Tibial artery (tissue), 4 donors: Measurements from ENCODE around the gene AMOTL1.
A peak's percentile ranks its signal among the peaks of the same experiment; 100 is the strongest.

Experiments used
- DNase-seq, 2 donors: peaks; one replicate each; pipeline ENCODE4 v3.0.0-alpha.2; 2019
- H3K27ac ChIP-seq, 2 donors: fragments of 200-600 bp; sonication (generic) in 1 of 2; 1 replicate in 1 of 2; 2 replicates in 1 of 2; pipeline ENCODE4 v1.5.1; 2018 to 2019; ENCODE audit warnings: mild to moderate bottlenecking in 1 of 2
- H3K27me3 ChIP-seq, 2 donors: fragments of 200-600 bp; sonication (generic) in 1 of 2; one replicate each; pipeline versions ENCODE4 v1.5.1 to v1.6.0; 2016 to 2019
- H3K36me3 ChIP-seq, 3 donors: fragments of 200-600 bp; sonication (generic) in 2 of 3; one replicate each; pipeline ENCODE4 v1.5.1; 2016 to 2019; ENCODE audit warnings: mild to moderate bottlenecking in 2 of 3
- H3K4me1 ChIP-seq, 4 donors: fragments of 200-600 bp; sonication (generic) in 2 of 4; 1 replicate in 3 of 4; 2 replicates in 1 of 4; pipeline ENCODE4 v1.5.1; 2016 to 2019
- H3K4me3 ChIP-seq, 2 donors: fragments of 200-600 bp; sonication (generic) in 1 of 2; 1 replicate in 1 of 2; 2 replicates in 1 of 2; pipeline ENCODE4 v1.5.1; 2018 to 2019; ENCODE audit warnings: mild to moderate bottlenecking in 2 of 2
- H3K9me3 ChIP-seq, 3 donors: fragments of 200-600 bp; sonication (generic) in 1 of 3; one replicate each; pipeline ENCODE4 v1.5.1; 2016 to 2019
- CTCF ChIP-seq, 2 experiments: fragments of 200-600 bp in 1 of 2; fragments of 450-650 bp in 1 of 2; IDR thresholded peaks; one replicate each; pipeline ENCODE4 v1.5.1; 2017 to 2019; ENCODE audit warnings: antibody characterized with exemption in 2 of 2, mild to moderate bottlenecking in 1 of 2, moderate library complexity in 1 of 2
- intact Hi-C: fragments of 100-400 bp; cut with DNase I; formaldehyde crosslinking; loops from one replicate; pipeline ENCODE4 v1.15.0; 2023; ENCODE audit warnings: low total_unique reads

Gene AMOTL1

GRCh38 chr11:94746721-94747120, 21.4 kb upstream of the AMOTL1 start:
- H3K27me3 ChIP-seq, result no peaks in the 10 kb centered on the region
- no peak for DNase-seq
- peaks cover 0 to 26% (median 8%) of the 10 kb centered on the region in 4 donors for H3K4me1 ChIP-seq
- no peaks in the 10 kb centered on the region for H3K36me3 ChIP-seq
- TF ChIP-seq CTCF (IDR thresholded peaks at IDR 0.05), result no peak
- intact Hi-C loops, result no loop called here
- H3K9me3 ChIP-seq, result no peaks in the 10 kb centered on the region
- no peak overlapping the region for H3K4me3 ChIP-seq
- peak overlapping the region in 1 of 2 donors; percentile 17 for H3K27ac ChIP-seq

- intact Hi-C loops, result no loop called here
- Histone ChIP-seq H3K4me3 (no peak overlapping the region), H3K4me1 (peaks cover 0 to 27% (median 6%) of the 10 kb centered on the region in 4 donors), H3K27me3 (no peaks in the 10 kb centered on the region), H3K9me3 (no peaks in the 10 kb centered on the region), H3K36me3 (no peaks in the 10 kb centered on the region), H3K27ac (peak overlapping the region in 1 of 2 donors; percentile 17)
- TF ChIP-seq CTCF (IDR thresholded peaks at IDR 0.05), result no peak
- no peak for DNase-seq
Observed at GRCh38 chr11:94747146-94747545, 21.0 kb upstream of the AMOTL1 start.

- no peak for DNase-seq
- Histone ChIP-seq H3K4me3 (no peak overlapping the region), H3K27me3 (no peaks in the 10 kb centered on the region), H3K36me3 (no peaks in the 10 kb centered on the region), H3K9me3 (no peaks in the 10 kb centered on the region), H3K4me1 (peaks cover 0 to 32% (median 7%) of the 10 kb centered on the region in 4 donors), H3K27ac (no peak overlapping the region)
- no peak for TF ChIP-seq CTCF (IDR thresholded peaks at IDR 0.05)
- intact Hi-C loops, result no loop called here
Observed at GRCh38 chr11:94747601-94748041, 20.5 kb upstream of the AMOTL1 start.

- Histone ChIP-seq H3K4me3 (no peak overlapping the region), H3K9me3 (no peaks in the 10 kb centered on the region), H3K4me1 (peaks cover 0 to 33% (median 7%) of the 10 kb centered on the region in 4 donors), H3K27me3 (no peaks in the 10 kb centered on the region), H3K27ac (no peak overlapping the region), H3K36me3 (no peaks in the 10 kb centered on the region)
- intact Hi-C loops, result no loop called here
- TF ChIP-seq CTCF (IDR thresholded peaks at IDR 0.05), result no peak
- DNase-seq, result no peak
Observed at GRCh38 chr11:94749369-94749768, 18.8 kb upstream of the AMOTL1 start.

- Histone ChIP-seq H3K4me3 (no peak overlapping the region), H3K27me3 (no peaks in the 10 kb centered on the region), H3K4me1 (peaks cover 0 to 33% (median 7%) of the 10 kb centered on the region in 4 donors), H3K27ac (peak overlapping the region in 1 of 2 donors; percentile 12), H3K9me3 (no peaks in the 10 kb centered on the region), H3K36me3 (no peaks in the 10 kb centered on the region)
- no peak for TF ChIP-seq CTCF (IDR thresholded peaks at IDR 0.05)
- intact Hi-C loops, result no loop called here
- DNase-seq, result no peak
Observed at GRCh38 chr11:94750319-94751217, 17.6 kb upstream of the AMOTL1 start.
